Measurements from ENCODE around the gene CLEC10A.

DNA sequence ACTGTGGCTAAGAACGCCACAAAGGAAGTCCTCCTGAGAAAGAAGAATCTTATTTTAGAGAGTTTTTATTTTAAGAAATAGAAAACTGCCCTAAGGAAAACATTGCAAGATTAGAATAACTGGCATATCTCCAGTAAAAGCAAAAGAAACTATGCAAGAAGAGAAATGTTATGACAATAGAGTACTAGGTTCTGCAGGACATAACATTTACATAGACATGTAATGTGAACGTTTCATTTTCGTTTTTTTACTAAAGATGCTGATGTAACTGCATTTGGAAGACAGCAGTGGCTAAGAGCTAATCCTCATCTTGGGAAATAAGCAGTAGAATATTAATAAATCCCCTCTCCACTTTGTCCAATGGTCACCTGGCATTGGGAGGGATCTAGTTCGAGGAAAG, 42.3 kb upstream of the CLEC10A start:
- TF ChIP-seq POLR2AphosphoS5 (IDR thresholded peaks at IDR 0.05; ENCODE audit: low read depth, low read length), result no peak
- TF ChIP-seq POLR2A (IDR thresholded peaks at IDR 0.05; ENCODE audit: low read depth, low read length), result no peak
- TF ChIP-seq TAF1 (IDR thresholded peaks at IDR 0.05; ENCODE audit: borderline replicate concordance, low read depth, low read length), result no peak
